Myocyte (in vitro differentiated cells): ENCODE data around the gene RARG. TPM values are rescaled to one million over a fixed set of nuclear protein-coding genes. Genes with fewer than 3 reads are reported as not detected.

Experiments
- DNase-seq: peaks from one replicate; pipeline ENCODE4 v3.0.0-alpha.2; 2012; ENCODE audit warnings: low read depth
- polyA plus RNA-seq: library from polyadenylated mRNA; unstranded; fragments of >200 nt; gene quantifications from one replicate; pipeline ENCODE4 v1.2.1, GENCODE V29; 2012; ENCODE audit warnings: missing spikeins
- total RNA-seq: library from RNA; depleted of rRNA; stranded (reverse); fragments of >200 nt; gene quantifications from 2 replicates; pipeline ENCODE4 v1.2.3, GENCODE V29; 2014

The RARG gene
- 15.4 and 22.7 TPM in 2 replicates for total RNA-seq
- 21.9 TPM for polyA plus RNA-seq

DNA sequence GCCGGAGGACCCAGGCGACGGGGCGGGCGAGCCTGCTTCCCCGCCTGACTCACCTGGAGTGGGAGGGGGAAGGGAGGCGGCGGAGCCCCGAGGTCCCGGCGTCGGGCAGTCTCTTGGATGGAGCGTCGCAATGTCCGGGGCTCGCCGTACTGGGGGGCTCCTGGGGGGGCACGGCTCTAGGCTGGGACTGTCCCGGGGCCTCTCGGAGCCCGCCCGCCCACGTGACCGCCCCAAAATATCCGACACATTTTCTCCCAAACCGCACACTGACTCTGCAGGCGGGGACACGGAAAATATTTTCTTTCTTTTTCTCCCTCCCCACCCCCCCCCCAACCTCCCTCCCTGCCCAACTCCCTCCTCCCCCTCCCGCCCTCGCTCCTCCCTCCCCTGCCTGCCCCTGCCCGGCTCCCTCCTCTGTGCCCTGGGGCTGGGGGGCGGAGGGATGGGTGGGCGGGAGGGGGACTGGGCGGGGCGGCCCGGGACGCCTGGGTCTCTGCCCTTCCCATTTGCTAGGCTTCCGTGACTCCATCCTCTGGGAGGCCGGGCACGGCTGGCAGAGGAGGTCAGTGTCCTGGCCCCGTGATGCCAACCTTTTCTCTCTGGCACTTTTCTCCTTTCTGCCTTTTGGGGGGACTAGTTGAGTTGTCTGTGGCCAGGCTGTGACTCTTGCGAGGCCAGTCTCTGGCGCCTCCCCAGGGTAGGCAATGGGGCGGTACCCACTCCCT lies at the start of gene RARG:
Gene RARG, minus strand, starts transcription at position 289 of the 725 bp plus-strand sequence. CDS start 4,664 bp downstream, outside the sequence.
- peak; percentile 73 for DNase-seq

DNA sequence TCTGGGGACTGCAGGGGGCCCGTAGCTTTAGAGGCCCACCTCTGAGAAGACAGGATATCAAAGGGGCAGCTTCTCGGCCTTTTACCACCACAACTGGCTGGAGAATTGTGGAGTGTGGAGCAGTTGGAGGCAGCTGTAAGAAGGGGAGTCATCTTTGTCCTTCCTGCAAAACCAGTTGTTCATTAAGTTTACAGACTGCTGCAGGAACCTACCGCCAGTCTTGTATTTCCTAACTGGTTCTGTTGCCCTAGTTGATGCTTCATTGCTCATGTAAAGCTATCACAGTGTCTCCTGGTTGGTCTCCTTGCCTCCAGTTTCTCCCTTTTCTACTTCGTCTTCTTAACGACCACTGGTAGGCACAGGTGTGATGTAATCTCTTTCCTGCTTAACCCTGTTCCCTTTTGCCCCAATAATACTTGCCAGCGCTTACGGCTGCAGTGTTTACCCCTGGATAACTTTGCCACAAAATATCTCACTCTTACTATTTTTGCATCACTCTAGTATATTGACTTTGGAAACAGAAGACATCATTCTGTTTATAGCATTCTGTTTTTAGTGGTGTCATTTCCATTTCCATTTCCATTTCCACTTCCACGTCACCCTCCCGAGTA lies 48.0 kb upstream of the RARG start:
- no peak for DNase-seq

DNA sequence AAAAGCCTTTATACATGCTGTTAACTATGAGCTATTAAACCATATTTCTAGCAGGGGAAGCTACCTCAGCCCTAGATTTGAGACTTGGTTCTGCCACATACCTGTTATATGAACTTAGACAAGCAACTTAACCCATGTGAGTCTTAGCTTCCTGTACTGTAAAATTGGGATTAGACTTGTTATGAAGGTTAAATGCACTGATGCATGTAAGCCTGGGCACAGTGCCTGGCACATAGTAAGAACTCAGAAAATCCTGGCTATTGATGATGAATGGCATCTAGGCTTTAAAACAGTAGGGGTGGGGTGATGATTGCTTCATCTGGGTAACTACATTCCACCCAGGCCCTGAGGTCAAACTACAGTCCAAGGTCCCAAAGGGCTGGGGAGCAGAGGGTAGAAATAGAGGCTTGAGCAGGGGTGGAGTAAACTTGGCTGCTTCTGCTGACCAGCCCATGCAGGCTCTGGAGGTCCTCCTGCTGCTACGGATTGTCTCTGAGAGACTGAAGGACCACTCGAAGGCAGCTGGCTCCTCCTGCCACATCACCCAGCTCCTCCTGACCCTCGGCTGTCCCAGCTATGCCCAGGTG lies 47.4 kb upstream of the RARG start:
- no peak for DNase-seq

DNA sequence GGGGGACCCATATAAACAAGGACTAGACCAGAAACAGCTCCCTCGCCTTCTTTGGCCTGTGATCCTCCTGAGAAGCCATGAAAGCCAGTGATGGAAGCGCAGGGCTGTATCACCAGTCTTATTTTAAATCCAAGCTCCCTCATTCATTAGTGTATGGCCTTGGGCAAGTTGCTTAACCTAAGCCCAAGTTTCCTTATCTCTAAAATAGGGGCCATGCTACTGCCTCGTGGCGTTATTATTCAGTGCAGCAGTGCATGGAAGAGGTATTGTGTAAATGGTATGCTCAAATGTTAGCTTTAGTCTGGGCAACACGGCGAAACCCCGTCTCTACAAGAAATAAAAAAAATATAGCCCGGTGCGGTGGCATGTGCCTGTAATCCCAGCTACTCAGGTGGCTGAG lies 46.0 kb upstream of the RARG start:
- DNase-seq, result no peak

DNA sequence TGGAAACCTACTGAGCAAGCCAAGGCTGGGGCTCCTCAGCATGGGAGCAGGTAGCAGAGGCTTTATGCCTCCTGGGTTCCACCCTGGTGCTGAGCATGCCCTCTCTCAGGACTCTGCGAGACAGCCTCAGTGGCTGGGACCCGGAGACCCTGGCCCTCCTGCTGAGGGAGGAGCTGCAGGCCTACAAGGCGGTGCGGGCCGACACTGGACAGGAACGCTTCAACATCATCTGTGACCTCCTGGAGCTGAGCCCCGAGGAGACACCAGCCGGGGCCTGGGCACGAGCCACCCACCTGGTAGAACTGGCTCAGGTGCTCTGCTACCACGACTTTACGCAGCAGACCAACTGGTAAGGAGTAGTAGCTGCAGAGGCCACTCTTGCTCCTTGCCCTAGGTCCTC lies 44.5 kb upstream of the RARG start:
- DNase-seq, result no peak

DNA sequence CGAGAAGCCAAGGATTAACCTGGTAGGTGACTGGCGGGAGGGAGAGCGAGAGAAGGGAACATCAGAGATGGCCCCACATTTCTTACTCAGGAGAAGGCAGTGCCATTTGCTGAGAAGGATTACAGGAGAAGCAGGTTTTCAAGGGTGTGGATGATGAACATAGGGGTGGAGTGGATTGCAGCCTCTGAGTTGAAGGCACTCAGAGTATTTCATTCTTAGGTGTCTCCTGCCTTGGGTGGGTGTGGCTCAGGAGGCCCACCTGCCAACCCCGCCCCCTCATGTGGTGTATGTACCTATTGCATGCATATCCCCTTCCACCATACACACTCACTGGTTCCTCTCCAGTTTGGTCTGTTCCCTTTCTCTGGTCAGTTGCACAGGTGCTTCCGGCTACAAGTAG lies 42.4 kb upstream of the RARG start:
- no peak for DNase-seq

DNA sequence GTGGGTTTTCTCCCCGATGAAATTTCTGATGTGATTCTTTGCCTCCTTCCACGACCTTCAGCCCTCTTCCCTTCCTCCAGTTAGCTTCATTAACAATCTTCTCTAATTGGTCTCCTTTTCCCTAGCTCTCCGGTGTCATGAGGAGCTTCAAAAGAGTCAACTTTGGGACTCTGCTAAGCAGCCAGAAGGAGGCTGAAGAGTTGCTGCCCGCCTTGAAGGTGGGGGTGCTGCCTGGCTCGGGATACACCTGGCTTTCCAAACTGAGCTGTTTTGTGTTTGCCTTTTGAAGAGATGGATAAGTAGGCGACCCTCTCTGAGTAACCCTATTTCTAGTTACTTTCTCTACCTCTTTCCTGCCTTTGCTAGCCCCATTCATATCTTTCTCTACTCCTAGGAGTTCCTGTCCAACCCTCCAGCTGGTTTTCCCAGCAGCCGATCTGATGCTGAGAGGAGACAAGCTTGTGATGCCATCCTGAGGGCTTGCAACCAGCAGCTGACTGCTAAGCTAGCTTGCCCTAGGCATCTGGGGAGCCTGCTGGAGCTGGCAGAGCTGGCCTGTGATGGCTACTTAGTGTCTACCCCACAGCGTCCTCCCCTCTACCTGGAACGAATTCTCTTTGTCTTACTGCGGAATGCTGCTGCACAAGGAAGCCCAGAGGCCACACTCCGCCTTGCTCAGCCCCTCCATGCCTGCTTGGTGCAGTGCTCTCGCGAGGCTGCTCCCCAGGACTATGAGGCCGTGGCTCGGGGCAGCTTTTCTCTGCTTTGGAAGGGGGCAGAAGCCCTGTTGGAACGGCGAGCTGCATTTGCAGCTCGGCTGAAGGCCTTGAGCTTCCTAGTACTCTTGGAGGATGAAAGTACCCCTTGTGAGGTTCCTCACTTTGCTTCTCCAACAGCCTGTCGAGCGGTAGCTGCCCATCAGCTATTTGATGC lies 36.9 kb upstream of the RARG start:
- DNase-seq, result peak; percentile 11

DNA sequence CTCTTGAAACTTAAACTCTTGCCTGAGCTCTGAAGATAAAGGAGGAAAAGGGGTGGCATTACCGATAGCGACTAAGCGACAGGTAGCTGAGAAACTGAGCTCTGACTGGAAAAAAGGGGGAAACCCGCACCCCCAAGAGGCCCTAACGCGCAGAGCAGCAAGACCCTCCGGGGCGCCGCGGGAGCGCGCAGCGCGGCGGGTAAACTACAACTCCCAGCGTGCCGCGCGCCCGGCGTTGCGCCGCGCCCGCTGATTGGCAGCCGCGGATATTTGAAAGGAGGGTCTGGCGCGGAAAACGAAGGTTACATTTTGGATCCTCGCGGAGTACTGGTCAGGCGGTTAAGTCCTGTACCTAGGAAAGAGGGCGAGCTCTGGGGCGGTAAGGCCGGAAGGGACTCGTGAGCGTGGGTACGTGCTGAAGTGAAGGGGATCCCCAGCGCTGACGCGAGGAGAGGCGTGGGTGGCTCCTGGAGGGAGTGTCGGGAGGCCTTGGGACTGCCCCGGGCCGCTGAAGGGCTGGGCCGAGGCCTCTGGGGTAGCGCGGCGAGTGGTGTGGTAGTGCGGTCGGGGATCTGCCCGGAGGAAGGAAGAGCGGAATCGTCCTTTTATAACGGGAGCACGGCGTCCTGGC lies 36.1 kb upstream of the RARG start, which contains the start of gene ESPL1:
Gene ESPL1, plus strand, starts transcription at position 301 of the 631 bp plus-strand sequence. CDS start 468 bp downstream, outside the sequence.
- DNase-seq, result peak; percentile 68

DNA sequence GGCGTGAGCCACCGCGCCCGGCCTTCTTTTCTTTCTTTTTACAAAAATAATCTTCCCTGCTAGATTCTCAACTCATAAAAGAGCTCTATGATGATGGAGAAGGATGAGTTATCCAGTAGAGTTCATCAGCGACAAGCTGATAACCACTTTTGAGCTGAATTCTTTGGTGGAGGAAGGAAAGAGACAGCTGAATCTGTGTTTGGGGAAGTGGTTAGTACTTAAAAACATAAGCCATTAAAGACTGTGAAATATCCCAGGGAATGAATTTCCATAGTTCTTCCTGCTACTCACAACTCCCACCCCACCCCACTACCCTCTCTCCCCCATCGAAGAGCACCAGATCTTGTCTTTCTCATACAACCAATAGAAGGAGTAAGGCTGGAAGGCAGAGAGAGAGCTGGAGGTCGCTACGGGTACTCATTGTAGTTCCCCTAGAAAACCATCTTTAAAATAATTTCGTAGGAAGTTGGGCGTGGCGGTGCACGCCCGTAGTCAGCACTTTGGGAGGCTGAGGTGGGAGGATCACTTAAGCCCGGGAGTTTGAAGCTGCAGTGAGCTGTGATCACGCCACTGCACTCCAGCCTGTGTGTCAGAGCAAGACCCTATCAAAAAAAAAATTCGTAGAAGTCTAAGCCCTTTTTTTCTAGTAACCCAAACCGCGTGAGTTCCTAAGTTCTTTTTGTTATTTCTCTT lies 35.4 kb upstream of the RARG start:
- DNase-seq, result no peak

DNA sequence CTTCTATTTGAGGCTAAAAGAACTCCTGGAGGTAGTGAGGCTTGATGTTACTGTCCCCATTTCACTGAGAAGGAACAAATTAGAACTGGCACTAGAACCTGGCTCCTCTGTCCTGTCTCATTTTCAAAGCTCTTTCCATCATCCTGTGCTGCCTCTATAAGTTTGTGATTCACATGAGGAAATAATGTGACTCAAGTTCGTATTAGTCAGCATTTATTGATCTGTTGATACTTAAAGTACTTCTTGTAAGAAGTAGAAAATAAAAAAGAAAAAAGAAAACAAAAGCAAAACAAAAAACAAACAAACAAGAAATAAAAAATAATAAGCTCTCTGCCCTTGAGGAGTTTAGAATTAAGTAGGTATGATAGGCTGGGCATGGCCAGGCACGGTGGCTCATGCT lies 33.8 kb upstream of the RARG start:
- DNase-seq, result no peak

DNA sequence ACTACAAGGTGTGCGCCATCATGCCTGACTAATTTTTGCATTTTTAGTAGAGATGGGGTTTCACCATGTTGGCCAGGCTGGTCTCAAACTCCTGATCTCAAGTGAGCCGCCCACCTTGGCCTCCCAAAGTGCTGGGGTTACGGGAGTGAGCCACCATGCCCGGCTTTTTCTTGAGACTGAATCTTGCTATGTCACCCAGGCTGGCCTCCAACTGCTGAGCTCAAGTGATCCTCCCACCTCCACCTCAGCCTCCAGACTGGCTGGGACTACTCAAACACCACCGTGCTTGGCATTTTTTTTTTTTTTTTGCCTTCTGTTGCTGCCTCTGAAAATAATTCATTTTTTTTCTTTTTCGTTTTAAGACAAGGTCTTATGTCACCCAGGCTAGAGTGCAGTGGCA lies 27.9 kb upstream of the RARG start:
- no peak for DNase-seq

DNA sequence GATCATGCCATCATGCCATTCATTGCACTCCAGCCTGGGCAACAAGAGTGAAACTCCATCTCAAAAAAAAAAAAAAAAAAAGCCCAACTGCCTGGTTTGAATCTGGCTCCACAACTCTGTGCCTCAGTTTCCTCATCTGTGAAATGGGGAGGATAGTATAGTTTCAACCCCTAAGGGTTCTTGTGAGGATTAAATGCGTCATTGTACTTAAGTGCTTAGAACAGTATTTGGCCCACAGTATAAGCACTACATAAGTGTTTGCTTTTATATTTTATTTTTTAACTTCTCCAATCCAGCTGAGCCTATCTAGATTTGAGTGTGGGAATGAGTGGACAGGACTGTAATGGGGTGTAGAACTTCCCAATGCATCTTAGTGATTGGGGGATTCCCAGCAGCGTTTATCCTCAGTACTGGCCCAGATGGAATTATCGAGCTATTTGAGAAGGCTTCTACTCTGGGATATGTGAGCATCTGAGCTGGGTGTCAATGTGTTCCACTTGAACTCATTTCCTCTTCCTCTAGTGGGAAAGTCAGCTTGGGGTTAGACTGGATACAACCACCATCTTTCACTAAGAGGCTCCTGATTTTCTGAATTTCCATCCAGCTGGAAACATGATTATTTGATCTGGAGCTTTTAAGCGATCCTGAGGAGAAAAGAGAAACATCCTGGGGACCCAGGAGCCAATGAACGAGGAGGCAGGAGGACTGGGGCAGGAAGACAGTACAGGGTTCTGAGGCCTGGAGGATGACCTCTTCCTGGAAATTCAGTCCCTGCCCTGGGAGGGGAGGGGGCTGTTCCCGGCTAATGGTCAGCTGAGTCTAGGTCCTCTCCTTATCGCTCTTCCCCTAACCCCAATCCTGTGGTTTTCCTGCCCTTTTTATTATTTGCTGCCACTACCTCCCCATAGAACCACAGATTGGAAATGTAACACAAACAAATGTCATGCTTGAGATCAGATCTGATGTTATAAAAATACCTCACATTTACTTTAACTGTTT lies 26.8 kb upstream of the RARG start:
- no peak for DNase-seq

DNA sequence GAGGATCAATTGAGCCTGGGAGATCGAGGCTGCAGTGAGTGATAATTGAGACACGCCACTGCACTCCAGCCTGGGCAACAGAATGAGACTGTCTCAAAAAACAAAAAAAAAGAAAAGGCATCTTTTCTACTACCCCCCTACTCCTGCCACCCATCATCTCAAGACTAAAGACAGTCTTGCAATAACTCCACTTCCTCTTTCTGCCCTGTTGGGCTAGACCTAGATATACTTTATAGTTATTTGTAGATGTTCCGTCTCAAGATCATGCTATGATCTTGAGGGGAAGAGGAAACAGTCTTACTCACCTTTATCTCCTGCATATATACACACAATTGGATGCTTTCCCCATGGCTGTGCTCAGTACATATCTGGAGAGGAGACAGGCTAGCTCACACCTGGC lies 24.0 kb upstream of the RARG start:
- no peak for DNase-seq

DNA sequence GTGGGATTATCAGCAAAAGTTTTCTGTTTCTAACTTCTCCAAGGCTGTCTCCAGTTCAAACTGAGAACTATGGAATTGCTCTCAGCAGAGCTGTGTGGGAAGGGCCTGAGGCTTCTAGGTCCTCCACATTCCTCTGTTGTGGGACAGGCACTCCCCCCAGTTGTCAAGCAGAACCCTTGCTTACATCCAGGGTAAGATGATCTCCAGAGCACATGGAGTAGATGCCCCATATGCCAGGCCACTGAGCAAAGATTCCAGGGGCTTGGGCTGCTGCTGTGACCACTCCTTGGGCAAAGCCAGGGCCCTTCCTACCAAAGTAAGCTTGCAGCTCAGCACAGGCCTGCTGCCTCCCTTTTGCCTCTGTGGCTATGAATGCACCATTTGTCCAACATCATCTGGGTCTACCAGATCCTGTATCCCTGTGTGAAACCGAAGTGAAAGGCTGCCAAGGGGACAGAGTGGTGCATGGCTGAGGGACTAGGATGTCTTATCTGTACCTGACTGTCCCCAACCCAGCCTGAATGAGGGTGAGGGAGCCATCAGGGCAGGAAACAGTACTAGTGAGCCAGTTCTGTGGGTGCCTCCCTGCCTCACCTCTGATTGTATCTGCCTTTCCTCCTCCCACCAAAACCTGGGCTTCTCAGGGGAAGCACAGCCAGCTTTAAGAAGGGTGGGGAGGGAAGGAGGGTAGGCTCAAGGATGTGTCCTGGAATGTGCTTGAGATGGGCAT lies 23.0 kb upstream of the RARG start:
- peak; percentile 53 for DNase-seq

DNA sequence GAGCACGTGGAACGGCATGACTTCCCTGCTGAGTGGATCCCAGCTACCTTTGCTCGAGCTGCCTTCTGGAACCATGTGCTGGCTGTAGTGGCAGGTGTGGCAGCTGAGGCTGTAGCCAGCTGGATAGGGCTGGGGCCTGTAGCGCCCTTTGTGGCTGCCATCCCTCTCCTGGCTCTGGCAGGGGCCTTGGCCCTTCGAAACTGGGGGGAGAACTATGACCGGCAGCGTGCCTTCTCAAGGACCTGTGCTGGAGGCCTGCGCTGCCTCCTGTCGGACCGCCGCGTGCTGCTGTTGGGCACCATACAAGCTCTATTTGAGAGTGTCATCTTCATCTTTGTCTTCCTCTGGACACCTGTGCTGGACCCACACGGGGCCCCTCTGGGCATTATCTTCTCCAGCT lies 21.3 kb upstream of the RARG start:
- DNase-seq, result no peak

DNA sequence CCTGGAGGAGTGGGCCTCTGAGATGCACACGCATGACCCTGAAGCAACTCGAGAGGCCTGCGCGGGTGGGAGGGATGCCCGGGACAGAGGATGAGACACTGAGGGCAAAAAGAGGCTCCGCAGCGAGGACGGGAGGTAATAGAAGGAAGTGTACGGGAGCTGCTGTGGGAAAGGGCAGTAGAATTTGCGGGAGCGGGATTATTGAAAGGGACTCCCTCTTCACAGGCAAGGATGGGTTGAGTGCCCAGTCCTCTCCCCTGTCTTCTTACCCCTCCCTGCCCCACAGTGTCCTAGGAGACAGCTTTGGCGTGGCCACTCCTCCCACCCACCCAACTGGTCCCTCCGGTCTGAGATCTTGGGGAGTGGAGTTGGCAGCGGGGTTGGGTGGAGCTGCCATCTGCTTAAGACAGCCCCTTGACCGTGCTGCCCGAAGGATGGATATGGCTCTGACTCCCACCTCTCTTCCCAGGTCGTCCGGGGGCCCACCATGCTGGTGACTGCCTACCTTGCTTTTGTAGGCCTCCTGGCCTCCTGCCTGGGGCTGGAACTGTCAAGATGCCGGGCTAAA lies 20.4 kb upstream of the RARG start:
- DNase-seq, result no peak

DNA sequence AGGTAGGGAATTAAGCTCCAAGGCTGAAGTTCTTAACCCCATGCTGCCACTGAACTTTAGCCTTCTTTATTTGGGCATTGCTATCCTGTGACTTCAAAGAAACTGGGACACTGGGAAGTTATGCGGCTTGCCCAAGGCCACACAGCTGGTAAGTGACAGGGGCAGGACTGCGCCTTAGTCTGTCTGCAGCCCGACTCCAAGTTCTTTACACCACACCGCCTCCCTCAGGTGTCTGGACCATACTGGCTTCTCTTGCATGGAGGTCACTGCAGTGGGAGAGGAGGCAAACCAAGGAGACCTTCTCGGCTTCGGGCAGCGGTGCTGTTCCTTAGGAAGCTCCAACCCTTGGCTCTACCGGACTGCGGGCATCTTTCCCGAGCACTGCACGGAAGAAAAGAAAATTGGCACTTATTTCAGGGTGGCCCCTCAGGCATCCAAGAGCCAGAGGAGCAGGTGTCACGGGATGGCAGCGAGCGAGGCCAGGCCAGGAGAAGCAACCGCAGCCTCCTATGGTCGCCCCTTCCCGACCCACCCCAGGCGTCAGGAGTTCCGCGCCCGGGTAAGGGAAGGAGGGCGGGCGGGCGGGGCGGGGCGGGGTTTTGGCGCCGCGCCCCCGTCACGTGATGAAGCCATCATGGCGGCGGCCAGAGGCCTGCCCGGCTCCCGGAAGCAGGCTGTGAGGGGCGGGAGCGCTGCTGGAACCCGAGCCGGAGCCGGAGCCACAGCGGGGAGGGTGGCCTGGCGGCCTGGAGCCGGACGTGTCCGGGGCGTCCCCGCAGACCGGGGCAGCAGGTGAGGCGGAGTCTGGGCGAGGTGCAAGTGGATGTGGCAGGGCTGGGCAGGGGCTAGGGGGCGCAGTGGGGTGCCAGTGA lies 19.7 kb upstream of the RARG start:
- peak; percentile 83 for DNase-seq
